CD4-positive, alpha-beta T cell (primary cell): ENCODE measurements around the gene ITIH2. TPM values are rescaled to one million over a fixed set of nuclear protein-coding genes. Genes with fewer than 3 reads are reported as not detected.
"Not testable (repeated sequence)": the region's sequence is repeated elsewhere in the genome, so short reads cannot be mapped to it uniquely, and the experiment has no call there.

Source experiments
- ATAC-seq: fragments of 200-7000 bp; cut with Tn5 transposase; one replicate; pipeline ENCODE4 v1.10.0; 2022; ENCODE audit warnings: mild to moderate bottlenecking; ENCODE audit not compliant: poor library complexity
- CTCF ChIA-PET: fragments of 350-600 bp; sonication (Branson Sonifier 250); formaldehyde crosslinking; loops from one replicate; lab custom pipeline; 2021; ENCODE audit warnings: antibody characterized with exemption, inconsistent platforms; lab: Charles Lee
- POLR2A ChIA-PET: fragments of 350-600 bp; sonication (Branson Sonifier 250); formaldehyde crosslinking; loops from one replicate; lab custom pipeline; 2021; ENCODE audit warnings: antibody characterized with exemption, inconsistent platforms; lab: Charles Lee
- DNase-seq, 14 experiments: peaks; one replicate each; pipeline ENCODE4 v3.0.0-alpha.2; 2013 to 2020; ENCODE audit warnings: mixed read lengths in 2 of 14
- H3K27ac ChIP-seq, 2 donors: one replicate each; pipeline versions ENCODE4 v1.5.1 to v1.7.0; 2013; ENCODE audit warnings: low read length in 2 of 2, low read depth in 1 of 2, mild to moderate bottlenecking in 1 of 2
- H3K27me3 ChIP-seq, 2 experiments: 1 replicate in 1 of 2; 2 replicates in 1 of 2; pipeline versions ENCODE4 v1.6.1 to v1.7.0; 2013; ENCODE audit warnings: low read length in 2 of 2, control low read depth in 1 of 2, mild to moderate bottlenecking in 1 of 2, moderate library complexity in 1 of 2; ENCODE audit not compliant: insufficient read depth in 2 of 2, control insufficient read depth in 1 of 2
- H3K36me3 ChIP-seq: one replicate; pipeline ENCODE4 v1.6.1; 2013; ENCODE audit warnings: low read length, control low read depth; ENCODE audit not compliant: insufficient read depth
- H3K4me1 ChIP-seq: one replicate; pipeline ENCODE4 v1.6.1; 2013; ENCODE audit warnings: low read length, control low read depth; ENCODE audit not compliant: insufficient read depth
- H3K4me3 ChIP-seq: one replicate; pipeline ENCODE4 v1.5.1; 2013; ENCODE audit warnings: mild to moderate bottlenecking, low read length, moderate library complexity
- H3K9me3 ChIP-seq, 2 experiments: 1 replicate in 1 of 2; 2 replicates in 1 of 2; pipeline versions ENCODE4 v1.6.1 to v1.7.0; 2013; ENCODE audit warnings: low read length in 2 of 2, mild to moderate bottlenecking in 2 of 2, control low read depth in 1 of 2, moderate library complexity in 1 of 2; ENCODE audit not compliant: control insufficient read depth in 1 of 2, insufficient read depth in 1 of 2
- H3K27ac Mint-ChIP-seq: one replicate; pipeline ENCODE4 v1.8.0; 2020; ENCODE audit warnings: mixed read lengths
- H3K27me3 Mint-ChIP-seq: one replicate; pipeline ENCODE4 v1.8.0; 2021; ENCODE audit warnings: mixed read lengths
- H3K36me3 Mint-ChIP-seq: one replicate; pipeline ENCODE4 v1.8.0; 2021; ENCODE audit warnings: low read depth, mixed read lengths
- H3K4me1 Mint-ChIP-seq: one replicate; pipeline ENCODE4 v1.8.0; 2021; ENCODE audit warnings: low read depth, mixed read lengths
- H3K4me3 Mint-ChIP-seq: one replicate; pipeline ENCODE4 v1.8.0; 2020; ENCODE audit warnings: mild to moderate bottlenecking, mixed read lengths
- H3K9me3 Mint-ChIP-seq: one replicate; pipeline ENCODE4 v1.8.0; 2020; ENCODE audit warnings: mixed read lengths
- intact Hi-C, 2 experiments: fragments of 100-400 bp; cut with DNase I in 1 of 2; cut with micrococcal nuclease in 1 of 2; formaldehyde crosslinking; loops; one replicate each; pipeline versions ENCODE4 v1.15.1 to v1.9.0; 2023 to 2025; cut with DNase I, micrococcal nuclease
- polyA plus RNA-seq, 2 donors: library from polyadenylated mRNA; unstranded; fragments of 120-200 nt; gene quantifications; one replicate each; pipeline ENCODE4 v1.2.1, GENCODE V29; 2013
- total RNA-seq, 174 experiments: library from RNA in 2 of 174; stranded (reverse) in 2 of 174; gene quantifications; one replicate each; pipeline ENCODE4 v1.2.3 and lab custom pipeline; 2021 to 2026
- TF ChIP-seq, protein P1 (sequence below): fragments of 200-600 bp; IDR thresholded peaks from one replicate; pipeline ENCODE4 v1.8.0; 2022; ENCODE audit warnings: antibody characterized with exemption, mild to moderate bottlenecking

The ITIH2 gene, protein sequence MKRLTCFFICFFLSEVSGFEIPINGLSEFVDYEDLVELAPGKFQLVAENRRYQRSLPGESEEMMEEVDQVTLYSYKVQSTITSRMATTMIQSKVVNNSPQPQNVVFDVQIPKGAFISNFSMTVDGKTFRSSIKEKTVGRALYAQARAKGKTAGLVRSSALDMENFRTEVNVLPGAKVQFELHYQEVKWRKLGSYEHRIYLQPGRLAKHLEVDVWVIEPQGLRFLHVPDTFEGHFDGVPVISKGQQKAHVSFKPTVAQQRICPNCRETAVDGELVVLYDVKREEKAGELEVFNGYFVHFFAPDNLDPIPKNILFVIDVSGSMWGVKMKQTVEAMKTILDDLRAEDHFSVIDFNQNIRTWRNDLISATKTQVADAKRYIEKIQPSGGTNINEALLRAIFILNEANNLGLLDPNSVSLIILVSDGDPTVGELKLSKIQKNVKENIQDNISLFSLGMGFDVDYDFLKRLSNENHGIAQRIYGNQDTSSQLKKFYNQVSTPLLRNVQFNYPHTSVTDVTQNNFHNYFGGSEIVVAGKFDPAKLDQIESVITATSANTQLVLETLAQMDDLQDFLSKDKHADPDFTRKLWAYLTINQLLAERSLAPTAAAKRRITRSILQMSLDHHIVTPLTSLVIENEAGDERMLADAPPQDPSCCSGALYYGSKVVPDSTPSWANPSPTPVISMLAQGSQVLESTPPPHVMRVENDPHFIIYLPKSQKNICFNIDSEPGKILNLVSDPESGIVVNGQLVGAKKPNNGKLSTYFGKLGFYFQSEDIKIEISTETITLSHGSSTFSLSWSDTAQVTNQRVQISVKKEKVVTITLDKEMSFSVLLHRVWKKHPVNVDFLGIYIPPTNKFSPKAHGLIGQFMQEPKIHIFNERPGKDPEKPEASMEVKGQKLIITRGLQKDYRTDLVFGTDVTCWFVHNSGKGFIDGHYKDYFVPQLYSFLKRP
- total RNA-seq (not detected), total RNA-seq (lab: John Stamatoyannopoulos, UW) (0 to 0.07 (median 0) reads per million in 172 experiments)
- 0.06 TPM for polyA plus RNA-seq (2013, experiment 1 of 2)
- 0.04 TPM for polyA plus RNA-seq (2013, experiment 2 of 2)

DNA sequence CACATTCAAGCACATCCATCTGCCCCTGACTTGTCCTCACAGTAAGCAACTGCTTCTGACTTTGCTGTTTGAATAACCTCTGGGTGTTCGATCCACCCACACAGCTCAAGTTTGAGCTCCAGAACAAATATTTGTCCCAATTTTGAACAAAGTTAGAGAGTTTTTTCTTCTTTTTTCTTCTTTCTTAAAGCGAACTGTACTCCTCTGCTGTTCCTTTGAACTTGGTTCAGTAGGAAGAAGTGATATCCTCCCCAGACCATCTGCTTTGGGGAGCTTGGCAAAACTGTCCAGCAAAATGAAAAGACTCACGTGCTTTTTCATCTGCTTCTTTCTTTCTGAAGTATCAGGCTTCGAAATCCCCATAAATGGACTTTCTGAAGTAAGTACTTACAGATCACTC is at the start of gene ITIH2:
Gene ITIH2, plus strand, starts transcription at position 177 of the 400 bp plus-strand sequence. Its CDS starts 119 bp downstream, at position 296.
- CTCF ChIA-PET, result no interaction called here
- Mint-ChIP-seq H3K27me3 (peaks cover 49% of the 10 kb centered on the region), H3K9me3 (no peaks in the 10 kb centered on the region), H3K27ac (no peak within 1 kb of the TSS), H3K4me1 (no peaks in the 10 kb centered on the region), H3K4me3 (no peak within 1 kb of the TSS), H3K36me3 (no peaks in the 10 kb centered on the region)
- H3K36me3 ChIP-seq, result no peaks in the 10 kb centered on the region
- peaks cover 0 to 33% of the 10 kb centered on the region in 2 experiments for H3K27me3 ChIP-seq
- H3K27ac ChIP-seq, result no peak within 1 kb of the TSS
- H3K4me3 ChIP-seq, result no peak within 1 kb of the TSS
- DNase-seq (no peak), ATAC-seq (no peak)
- intact Hi-C loops, result no loop called here
- no peaks in the 10 kb centered on the region for H3K4me1 ChIP-seq
- no peaks in the 10 kb centered on the region for H3K9me3 ChIP-seq
- TF ChIP-seq, protein P1, sequence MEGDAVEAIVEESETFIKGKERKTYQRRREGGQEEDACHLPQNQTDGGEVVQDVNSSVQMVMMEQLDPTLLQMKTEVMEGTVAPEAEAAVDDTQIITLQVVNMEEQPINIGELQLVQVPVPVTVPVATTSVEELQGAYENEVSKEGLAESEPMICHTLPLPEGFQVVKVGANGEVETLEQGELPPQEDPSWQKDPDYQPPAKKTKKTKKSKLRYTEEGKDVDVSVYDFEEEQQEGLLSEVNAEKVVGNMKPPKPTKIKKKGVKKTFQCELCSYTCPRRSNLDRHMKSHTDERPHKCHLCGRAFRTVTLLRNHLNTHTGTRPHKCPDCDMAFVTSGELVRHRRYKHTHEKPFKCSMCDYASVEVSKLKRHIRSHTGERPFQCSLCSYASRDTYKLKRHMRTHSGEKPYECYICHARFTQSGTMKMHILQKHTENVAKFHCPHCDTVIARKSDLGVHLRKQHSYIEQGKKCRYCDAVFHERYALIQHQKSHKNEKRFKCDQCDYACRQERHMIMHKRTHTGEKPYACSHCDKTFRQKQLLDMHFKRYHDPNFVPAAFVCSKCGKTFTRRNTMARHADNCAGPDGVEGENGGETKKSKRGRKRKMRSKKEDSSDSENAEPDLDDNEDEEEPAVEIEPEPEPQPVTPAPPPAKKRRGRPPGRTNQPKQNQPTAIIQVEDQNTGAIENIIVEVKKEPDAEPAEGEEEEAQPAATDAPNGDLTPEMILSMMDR, result no peak
- POLR2A ChIA-PET, result no interaction called here

DNA sequence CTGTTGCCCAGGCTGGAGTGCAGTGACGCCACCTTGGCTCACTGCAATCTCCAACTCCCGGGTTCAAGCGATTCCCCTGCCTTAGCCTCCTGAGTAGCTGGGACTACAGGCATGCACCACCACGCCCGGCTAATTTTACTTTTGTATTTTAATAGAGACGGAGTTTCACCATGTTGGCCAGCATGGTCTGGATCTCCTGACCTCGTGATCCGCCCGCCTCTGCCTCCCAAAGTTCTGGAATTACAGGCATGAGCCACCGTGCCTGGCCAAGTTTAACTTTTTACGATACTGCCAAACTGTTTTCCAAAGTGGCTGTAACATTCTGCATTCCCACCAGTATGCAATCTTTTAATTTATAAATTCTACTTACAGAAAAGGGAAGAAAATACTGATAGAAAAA is 46.0 kb upstream of the ITIH2 start:
- H3K9me3 Mint-ChIP-seq, H3K27ac Mint-ChIP-seq, H3K36me3 ChIP-seq, H3K4me1 Mint-ChIP-seq, ATAC-seq, H3K4me3 Mint-ChIP-seq, H3K4me1 ChIP-seq, H3K27ac ChIP-seq, intact Hi-C loops, H3K9me3 ChIP-seq, CTCF ChIA-PET, DNase-seq, H3K36me3 Mint-ChIP-seq, POLR2A ChIA-PET, H3K4me3 ChIP-seq: not testable (repeated sequence)
- H3K27me3 ChIP-seq, result peaks cover 14 to 17% of the 10 kb centered on the region in 2 experiments
- peaks cover 45% of the 10 kb centered on the region for H3K27me3 Mint-ChIP-seq

DNA sequence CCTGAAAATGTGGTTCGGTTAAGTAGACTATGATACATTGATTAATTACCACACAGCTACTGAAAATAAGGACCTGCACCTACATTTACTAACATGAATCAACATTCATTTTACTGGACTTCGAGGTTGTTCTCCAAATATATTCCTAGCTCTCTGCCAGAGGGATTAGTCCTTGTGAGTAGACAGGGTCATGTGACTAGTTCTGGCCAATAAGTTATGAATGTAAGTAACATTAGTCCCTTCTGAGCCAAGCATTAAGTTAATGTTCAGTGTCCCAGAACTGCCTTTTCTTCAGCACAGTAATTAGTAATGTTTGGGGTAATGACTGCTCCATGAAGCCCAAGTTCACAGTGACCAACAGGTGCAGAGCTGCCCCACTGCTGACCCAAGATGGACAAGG is 45.6 kb upstream of the ITIH2 start:
- no peak for ATAC-seq
- no peaks in the 10 kb centered on the region for H3K36me3 Mint-ChIP-seq
- Histone ChIP-seq H3K4me3 (no peak overlapping the region), H3K27ac (no peak overlapping the region), H3K36me3 (no peaks in the 10 kb centered on the region), H3K27me3 (peaks cover 16 to 17% of the 10 kb centered on the region in 2 experiments), H3K9me3 (no peaks in the 10 kb centered on the region), H3K4me1 (no peaks in the 10 kb centered on the region)
- POLR2A ChIA-PET, result no interaction called here
- TF ChIP-seq, protein P1, result no peak
- no peak for DNase-seq
- no peaks in the 10 kb centered on the region for H3K4me1 Mint-ChIP-seq
- H3K27me3 Mint-ChIP-seq, result peaks cover 49% of the 10 kb centered on the region
- no peaks in the 10 kb centered on the region for H3K9me3 Mint-ChIP-seq
- no peak overlapping the region for H3K4me3 Mint-ChIP-seq
- CTCF ChIA-PET, result no interaction called here
- no peak overlapping the region for H3K27ac Mint-ChIP-seq
- intact Hi-C loops, result no loop called here
